Retinal pigment epithelial cell (primary cell): Measurements from ENCODE around the gene TUBB6.

Experiments
- DNase-seq: peaks from one replicate; pipeline ENCODE4 v3.0.0-alpha.2; 2010; ENCODE audit warnings: low read depth
- H3K4me3 ChIP-seq: 2 replicates; pipeline ENCODE4 v1.5.1; 2011; ENCODE audit warnings: mild to moderate bottlenecking, low read length, control low read depth, moderate library complexity
- CTCF ChIP-seq: conservative IDR thresholded peaks from 2 replicates; pipeline ENCODE4 v1.5.1; 2011; ENCODE audit warnings: low read depth, low read length, control low read depth, inconsistent platforms

TUBB6 gene

DNA sequence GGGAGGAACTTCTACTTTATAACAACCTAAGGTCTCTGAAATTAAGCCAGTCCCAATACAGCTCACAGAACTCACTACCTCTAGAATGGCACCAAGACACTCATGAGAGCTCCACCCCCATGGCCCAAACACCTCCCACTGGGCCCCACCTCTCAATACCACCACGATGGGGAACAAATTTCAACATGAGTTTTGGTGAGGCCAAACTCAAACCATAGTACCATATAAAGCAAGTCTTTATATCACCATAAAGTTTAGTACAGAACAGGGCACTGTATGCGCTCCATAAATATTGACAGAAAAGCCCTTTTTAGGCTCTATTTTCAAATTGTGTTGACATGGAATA is 65.7 kb downstream of the TUBB6 start:
- no peak for DNase-seq
- no peak for TF ChIP-seq CTCF
- no peak overlapping the region for H3K4me3 ChIP-seq

DNA sequence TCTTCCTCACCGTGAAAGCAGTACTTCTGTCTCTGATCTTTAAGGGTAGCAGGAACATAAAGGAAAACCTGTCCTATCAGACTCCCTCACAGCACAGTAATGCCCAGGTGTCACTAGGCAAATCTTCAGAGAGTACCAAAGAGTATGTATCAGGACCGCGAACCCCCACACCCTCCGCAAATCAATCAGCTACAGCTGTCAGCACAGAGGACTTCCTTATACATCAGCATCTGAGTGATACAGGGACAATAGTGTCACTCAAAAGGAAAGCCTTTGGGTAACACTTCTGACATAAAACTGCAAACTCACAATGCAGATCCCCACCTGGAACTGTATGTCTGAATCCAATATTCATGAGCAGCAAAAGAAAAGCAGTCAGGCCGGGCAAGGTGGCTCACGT is 66.4 kb downstream of the TUBB6 start:
- no peak for DNase-seq
- no peak for TF ChIP-seq CTCF
- H3K4me3 ChIP-seq: no peak overlapping the region
